Mesenteric fat pad (tissue), 1 donor: Measurements from ENCODE around the gene DHRSX. TPM values are rescaled to one million over a fixed set of nuclear protein-coding genes. Genes with fewer than 3 reads are reported as not detected.
"Not testable (repeated sequence)": the region's sequence is repeated elsewhere in the genome, so short reads cannot be mapped to it uniquely, and the experiment has no call there.

ENCODE experiments used
- DNase-seq: peaks from one replicate; pipeline ENCODE4 v3.0.0-alpha.2; 2020; ENCODE audit warnings: low spot score
- total RNA-seq: library from RNA; stranded (reverse); fragmentation: NEBNext Ultra II Directional; extraction: Animal tissue kit (Norgen Biotek cat#: 25700); gene quantifications from one replicate; pipeline ENCODE4 v1.2.1, GENCODE V29; 2021
- donor health status: DM: yes; HTN: yes; CAD: no.

The DHRSX gene
- total RNA-seq, 1 donor from 2014 or later: 27.0 TPM

DNA sequence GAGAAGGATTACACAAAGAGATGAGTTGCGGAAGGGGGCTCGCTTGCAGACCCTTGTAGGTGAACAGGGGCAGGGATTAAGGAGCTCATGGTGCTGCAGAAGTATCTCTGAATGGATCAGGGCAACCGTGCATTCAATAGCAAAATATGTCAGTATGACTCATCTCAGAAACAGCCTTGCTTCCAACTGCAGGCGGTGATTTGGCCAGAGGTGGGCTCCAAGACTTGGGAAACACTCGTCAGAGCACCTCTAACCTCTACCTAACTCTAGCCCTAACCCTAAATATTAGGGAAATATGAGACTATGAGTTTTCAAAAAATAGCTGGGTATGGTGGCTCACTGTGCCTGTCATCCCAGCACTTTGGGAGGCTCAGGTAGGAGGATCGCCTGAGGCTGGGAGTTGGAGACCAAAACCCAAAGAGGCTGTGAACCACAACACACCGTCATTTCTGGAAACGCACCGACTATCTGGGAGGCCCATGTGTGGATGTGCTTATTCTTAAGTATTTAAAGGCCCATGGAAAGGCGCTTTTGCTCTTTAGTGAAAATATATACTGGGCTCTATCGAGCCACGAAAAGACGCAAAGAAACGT lies 102.6 kb downstream of the DHRSX start:
- DNase-seq: peak; percentile 72

DNA sequence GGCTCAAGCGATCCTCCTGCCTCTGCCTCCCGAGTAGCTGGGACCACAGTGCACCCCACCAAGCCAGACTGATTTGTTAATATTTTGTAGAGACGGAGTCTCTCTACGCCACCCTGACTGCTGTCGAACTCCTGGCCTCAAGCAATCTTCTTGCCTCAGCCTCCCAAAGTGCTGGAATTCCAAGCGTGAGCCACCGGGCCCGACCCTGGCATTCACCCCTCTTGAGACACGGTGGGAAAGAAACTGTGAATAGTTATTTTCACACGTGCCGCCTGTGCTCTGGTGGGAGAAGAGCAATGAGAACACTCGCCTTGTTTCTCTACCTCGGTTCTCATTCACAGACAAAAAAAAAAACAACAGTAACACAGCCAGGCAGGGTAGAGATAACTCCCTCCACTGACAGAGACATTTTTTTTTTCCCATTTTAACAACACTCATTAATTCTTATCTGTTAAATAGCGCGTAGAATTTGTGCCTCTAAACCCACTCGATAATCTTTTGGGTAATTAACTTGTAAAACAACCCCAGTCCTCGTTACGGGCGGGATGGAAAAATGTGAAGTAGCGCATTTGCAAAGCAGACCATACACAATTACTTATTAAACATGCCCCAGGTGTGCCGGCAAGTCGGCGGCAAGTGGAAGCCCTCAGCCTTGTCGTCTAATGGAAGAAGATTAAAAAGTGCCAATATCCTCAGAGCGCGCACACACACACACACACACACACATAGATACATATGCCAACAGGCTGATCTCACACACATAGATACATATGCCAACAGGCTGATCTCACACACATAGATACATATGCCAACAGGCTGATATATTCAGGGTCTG lies 103.3 kb downstream of the DHRSX start:
- DNase-seq: no peak

- no peak for DNase-seq
Measured at GRCh38 chrX:2395261-2395992, 105.3 kb downstream of the DHRSX start.

DNA sequence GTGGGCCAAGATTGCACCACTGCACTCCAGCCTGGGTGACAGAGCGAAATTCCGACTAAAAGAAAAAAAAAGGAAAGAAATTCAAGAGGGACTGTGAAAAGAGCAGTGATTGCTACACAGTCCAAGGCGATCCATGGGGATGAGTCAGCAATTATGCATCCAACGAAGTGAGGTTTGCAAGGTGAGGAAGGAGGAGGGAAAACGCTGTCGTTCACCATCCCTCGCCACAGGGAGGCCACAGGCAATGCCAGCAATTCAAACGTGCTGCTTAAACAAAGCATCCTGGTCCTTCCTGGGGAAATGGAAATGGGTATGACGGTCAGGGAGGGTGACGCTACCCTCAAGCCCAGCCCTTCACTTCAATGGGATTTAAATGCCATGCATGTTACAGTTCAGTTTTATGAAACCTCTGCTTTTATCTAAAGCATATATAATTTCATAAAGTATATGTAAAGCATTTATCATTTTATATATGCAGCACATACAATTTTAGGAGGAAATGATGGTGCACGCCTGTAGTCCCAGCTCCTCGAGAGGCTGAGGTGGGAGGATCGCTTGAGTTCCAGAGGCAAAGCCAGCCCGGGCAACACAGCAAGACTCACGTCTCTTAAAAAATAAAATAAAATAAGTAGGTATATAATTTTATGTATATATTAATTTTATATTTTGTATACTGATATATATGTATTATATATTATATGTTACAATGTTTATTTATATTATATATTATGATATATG lies 108.7 kb downstream of the DHRSX start:
- no peak for DNase-seq

- no peak for DNase-seq
Measured at GRCh38 chrX:2390754-2391153, 110.0 kb downstream of the DHRSX start.

- not testable (repeated sequence) for DNase-seq
Measured at GRCh38 chrX:2389731-2390130, 111.0 kb downstream of the DHRSX start.

- no peak for DNase-seq
Measured at GRCh38 chrX:2389324-2389723, 111.5 kb downstream of the DHRSX start.

DNA sequence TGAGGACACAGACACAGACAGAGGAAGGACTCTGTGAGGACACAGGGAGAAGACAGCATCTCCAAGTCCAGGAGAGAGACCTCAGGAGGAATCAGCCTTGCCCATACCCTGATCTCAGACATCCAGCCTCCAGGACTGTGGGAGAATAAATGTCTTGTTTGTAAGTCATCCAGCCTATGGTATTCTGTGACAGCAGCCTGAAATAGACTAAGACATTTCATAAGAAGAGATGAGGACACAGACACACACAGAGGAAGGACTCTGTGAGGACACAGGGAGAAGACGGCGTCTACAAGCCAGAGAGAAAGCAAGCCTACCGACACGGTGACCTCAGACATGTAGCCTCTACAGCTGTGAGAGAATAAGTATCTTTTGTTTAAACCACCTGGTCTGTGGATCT lies 112.1 kb downstream of the DHRSX start:
- DNase-seq: no peak

DNA sequence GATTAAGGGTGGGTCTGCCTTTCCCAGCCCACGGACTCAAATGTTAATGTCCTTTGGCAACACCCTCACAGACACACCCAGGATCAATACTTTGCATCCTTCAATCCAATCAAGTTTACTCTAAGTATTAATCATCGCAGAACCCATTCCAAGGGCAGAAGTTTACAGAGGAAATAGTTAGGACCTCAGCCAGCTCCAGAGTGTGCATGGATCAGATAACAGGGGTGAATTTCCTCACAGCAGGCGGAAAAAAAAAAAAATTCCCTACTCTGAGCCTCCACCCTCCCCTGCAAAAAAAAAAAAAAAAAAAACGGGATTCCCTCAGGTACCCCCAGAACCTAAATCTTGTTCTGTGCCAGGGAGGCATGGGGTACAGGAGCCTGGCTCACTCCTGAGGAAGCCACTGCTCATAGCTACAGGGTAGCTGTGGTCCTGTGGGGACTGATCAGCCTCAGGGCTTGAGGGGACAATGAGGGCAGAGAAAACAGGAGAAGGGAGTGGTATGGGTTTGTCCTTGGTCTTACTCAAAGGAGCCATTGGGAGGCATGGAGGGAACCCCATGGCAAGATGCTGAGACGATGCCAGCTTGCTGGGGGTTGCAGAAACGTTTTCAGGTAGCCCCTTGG lies 113.0 kb downstream of the DHRSX start:
- DNase-seq: no peak

- DNase-seq: no peak
Measured at GRCh38 chrX:2385224-2385623, 115.6 kb downstream of the DHRSX start.

DNA sequence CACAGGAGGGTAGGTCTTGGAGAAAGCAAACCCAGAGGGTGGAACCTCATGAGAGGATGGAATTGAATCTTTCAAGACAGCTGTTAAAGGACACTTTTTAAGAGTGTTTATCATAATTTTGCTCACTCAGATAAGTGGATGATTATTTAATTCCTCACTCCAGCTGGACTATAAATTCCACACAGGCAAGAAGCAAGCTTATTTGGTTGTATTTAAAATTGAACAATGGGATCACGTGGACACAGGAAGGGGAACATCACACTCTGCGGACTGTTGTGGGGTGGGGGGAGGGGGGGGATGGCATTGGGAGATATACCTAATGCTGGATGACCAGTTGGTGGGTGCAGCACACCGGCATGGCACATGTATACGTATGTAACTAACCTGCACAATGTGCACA lies 116.3 kb downstream of the DHRSX start:
- no peak for DNase-seq

DNA sequence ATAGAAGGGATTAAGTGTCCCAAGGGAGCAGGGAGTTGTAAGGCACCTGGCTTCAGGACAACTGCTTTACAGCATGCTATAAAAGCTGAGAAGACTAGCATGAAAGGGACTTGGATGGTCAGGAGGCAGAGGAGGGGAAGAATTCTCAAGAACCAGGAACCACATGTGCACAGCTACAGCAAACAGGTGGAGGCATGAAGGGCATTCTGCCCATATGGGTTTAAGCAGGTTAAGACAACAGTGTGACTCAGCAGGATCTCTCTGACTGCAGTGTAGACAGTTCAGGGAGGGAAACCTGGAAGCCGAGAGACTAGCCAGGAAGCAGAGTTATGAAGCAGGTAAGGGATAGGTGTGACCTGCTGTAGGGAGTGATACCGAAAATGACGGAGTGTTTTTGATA lies 117.0 kb downstream of the DHRSX start:
- no peak for DNase-seq

GRCh38 chrX:2383144-2383543 lies 117.6 kb downstream of the DHRSX start:
- DNase-seq: no peak

GRCh38 chrX:2382433-2383048 lies 118.2 kb downstream of the DHRSX start:
- DNase-seq: not testable (repeated sequence)

DNA sequence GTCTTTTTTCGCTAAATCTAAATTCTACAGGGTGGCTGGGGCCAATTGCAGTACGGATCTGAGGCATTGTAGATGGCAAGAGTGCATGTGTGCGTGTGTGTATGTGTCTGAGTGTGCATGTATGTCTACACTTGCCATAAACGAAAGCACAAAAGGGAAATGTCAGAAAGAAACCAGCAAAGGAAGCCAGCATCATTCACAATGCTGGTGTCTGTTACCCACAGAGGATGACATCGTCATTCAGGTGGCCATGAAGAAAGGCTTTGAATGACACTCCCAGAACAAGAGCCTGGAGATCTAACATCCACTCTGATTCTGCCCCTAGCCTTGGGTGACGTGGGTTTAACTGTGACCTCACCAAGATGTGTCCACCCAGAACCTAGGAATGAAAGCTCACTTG lies 124.6 kb downstream of the DHRSX start:
- no peak for DNase-seq

DNA sequence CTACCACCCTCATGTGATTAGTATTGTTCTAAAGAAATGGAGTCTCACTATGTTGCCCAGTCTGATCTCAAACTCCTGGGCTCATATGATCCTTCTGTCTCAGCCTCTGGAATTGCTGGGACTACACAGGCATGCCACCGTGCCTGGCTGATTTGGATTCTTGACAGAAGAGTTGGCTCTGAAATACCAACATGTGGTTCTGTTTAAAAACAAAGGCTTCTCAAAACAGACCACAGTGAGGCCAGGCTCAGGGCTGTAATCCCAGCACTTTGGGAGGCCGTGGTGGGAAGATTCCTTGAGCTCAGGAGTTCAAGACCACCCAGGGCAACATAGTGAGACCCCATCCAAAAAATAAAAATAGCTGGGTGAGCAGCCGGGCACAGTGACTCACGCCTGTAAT lies 126.7 kb downstream of the DHRSX start:
- DNase-seq: no peak

GRCh38 chrX:2373615-2374014 lies 127.2 kb downstream of the DHRSX start:
- DNase-seq: no peak

- no peak for DNase-seq
Measured at GRCh38 chrX:2371026-2371711, 129.6 kb downstream of the DHRSX start.

DNA sequence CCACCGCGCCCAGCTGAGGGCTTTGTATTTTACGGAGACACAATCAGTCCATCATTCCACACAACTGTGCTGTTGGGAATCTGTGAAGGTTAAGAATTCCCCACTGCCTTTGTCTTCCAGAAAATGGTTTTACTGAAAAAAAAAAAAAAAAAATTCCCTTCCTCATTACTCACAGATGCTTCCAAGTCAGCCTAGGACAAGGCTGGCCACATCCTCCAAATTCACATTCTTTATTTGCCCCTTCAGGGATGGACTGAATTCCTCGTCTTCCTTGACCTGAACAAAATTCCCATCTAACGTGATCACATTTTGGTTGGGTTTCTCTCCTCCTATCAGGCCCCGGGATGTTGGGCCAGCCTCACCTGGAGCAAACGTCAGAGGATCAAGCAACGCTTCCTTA lies 130.3 kb downstream of the DHRSX start:
- no peak for DNase-seq

- no peak for DNase-seq
Measured at GRCh38 chrX:2369206-2369605, 131.6 kb downstream of the DHRSX start.
